Hematopoietic multipotent progenitor cell treated with erythropoietin and hydrocortisone succinate and interleukin-3 and kit ligand, for 8 days (in vitro differentiated cells): ENCODE results near the gene TMEM203.
A peak's percentile ranks its signal among the peaks of the same experiment; 100 is the strongest.
"Not testable (repeated sequence)": the region's sequence is repeated elsewhere in the genome, so short reads cannot be mapped to it uniquely, and the experiment has no call there.

Experiments used
- DNase-seq: peaks from one replicate; pipeline ENCODE4 v3.0.0-alpha.2; 2015

TMEM203 gene

GRCh38 chr9:137241490-137242268 lies 36.2 kb upstream of the TMEM203 start:
- DNase-seq = peak; percentile 63

GRCh38 chr9:137240841-137241489 lies 35.5 kb upstream of the TMEM203 start, which contains the start of gene TUBB4B:
TUBB4B (plus strand) TSS chr9:137241287; CDS start chr9:137241361, 74 bp downstream.
- DNase-seq = peak; percentile 100

- peak; percentile 84 for DNase-seq
These were observed 34.9 kb upstream of the TMEM203 start for GRCh38 chr9:137240318-137240840.

GRCh38 chr9:137239541-137240200 lies 34.2 kb upstream of the TMEM203 start:
- not testable (repeated sequence) for DNase-seq

GRCh38 chr9:137237759-137238726 lies 32.6 kb upstream of the TMEM203 start:
- DNase-seq = no peak

- DNase-seq = no peak
These were observed 31.5 kb upstream of the TMEM203 start for GRCh38 chr9:137236936-137237421.

GRCh38 chr9:137236238-137236935 lies 30.9 kb upstream of the TMEM203 start:
- DNase-seq = peak; percentile 86

- no peak for DNase-seq
These were observed 30.2 kb upstream of the TMEM203 start for GRCh38 chr9:137235424-137236237.

GRCh38 chr9:137234758-137235423 lies 29.4 kb upstream of the TMEM203 start:
- no peak for DNase-seq

- DNase-seq = no peak
These were observed 28.7 kb upstream of the TMEM203 start for GRCh38 chr9:137234055-137234697.

- no peak for DNase-seq
These were observed 27.9 kb upstream of the TMEM203 start for GRCh38 chr9:137233143-137233980.

- DNase-seq = no peak
These were observed 27.1 kb upstream of the TMEM203 start for GRCh38 chr9:137232510-137232909.

GRCh38 chr9:137232101-137232500 lies 26.7 kb upstream of the TMEM203 start:
- no peak for DNase-seq

- no peak for DNase-seq
These were observed 26.1 kb upstream of the TMEM203 start for GRCh38 chr9:137231372-137232039.

GRCh38 chr9:137230705-137231371 lies 25.4 kb upstream of the TMEM203 start, which contains the start of gene SLC34A3:
SLC34A3 (plus strand) TSS chr9:137230901; CDS start chr9:137231703, 802 bp downstream.
- no peak for DNase-seq

- DNase-seq = no peak
These were observed 24.7 kb upstream of the TMEM203 start for GRCh38 chr9:137229903-137230704.
